ENCODE measurements around the gene SLC2A9.
"Not testable (repeated sequence)": the region's sequence is repeated elsewhere in the genome, so short reads cannot be mapped to it uniquely, and the experiment has no call there.

The SLC2A9 gene

GRCh38 chr4:9808077-9808476, 213.2 kb downstream of the SLC2A9 start:
- DNase-seq, result no peak

GRCh38 chr4:9804918-9805317, 216.4 kb downstream of the SLC2A9 start:
- no peak for DNase-seq

- no peak for DNase-seq
Observed at GRCh38 chr4:9800848-9801247, 220.4 kb downstream of the SLC2A9 start.

GRCh38 chr4:9796641-9797040, 224.7 kb downstream of the SLC2A9 start:
- DNase-seq, result not testable (repeated sequence)

- no peak for DNase-seq
Observed at GRCh38 chr4:9792381-9792780, 228.9 kb downstream of the SLC2A9 start.

- DNase-seq, result not testable (repeated sequence)
Observed at GRCh38 chr4:9785891-9786290, 235.4 kb downstream of the SLC2A9 start.

GRCh38 chr4:9782136-9782436, 239.2 kb downstream of the SLC2A9 start:
- no peak for DNase-seq

GRCh38 chr4:9781343-9782135, 239.8 kb downstream of the SLC2A9 start, which contains the start of gene DRD5:
Gene DRD5 (plus strand): TSS chr4:9781634. CDS start chr4:9782030, 396 bp downstream.
- no peak for DNase-seq

Measured in activated CD4-positive, CD25-positive, alpha-beta regulatory T cell treated with anti-CD3 and anti-CD28 coated beads, Interleukin-2, amount 50 U/mL, for 72 hours (primary cell).